ENCODE data around the gene C1orf159.

DNA sequence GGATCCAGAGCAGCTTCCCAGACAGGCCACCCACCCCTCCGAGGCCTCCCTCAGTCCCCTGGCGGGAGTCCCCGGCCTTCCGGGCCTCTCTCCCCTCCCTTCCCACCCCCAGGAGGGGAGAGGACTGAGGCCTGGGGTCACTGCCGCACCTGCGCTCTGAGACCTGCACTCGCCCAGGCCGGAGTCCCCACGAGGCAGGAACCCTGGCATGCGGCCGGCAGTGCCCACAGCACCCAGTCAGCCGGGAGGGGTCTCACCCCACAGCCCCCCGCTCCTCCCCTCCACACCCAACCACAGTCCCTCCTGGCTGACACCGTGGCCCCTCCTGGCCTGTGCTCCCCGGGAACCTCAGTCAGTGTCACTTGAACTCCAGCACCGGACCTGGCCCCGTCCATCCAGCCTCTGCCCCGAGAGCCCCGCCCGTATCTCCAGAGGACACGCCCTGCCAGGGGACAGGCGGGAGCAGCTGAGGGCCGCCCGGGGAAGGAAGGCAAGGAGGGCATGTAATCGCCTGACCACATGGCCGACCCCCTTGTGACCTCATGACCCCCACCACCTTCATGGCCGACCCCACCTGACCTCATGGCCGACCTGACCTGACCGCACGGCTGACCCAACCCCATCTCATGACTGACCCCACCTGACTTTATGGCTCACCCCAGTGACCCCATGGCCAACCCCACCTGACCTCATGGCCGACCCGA is 29.1 kb upstream of the C1orf159 start:
- TF ChIP-seq CREB1 (IDR thresholded peaks at IDR 0.05) (no peak), RFX5 (IDR thresholded peaks at IDR 0.05; ENCODE audit: borderline replicate concordance, low read depth, low read length) (no peak), RAD21 (IDR thresholded peaks at IDR 0.05 in 1 of 2, conservative IDR thresholded peaks at IDR 0.05 in 1 of 2; ENCODE audit: low read depth in 2 of 2, low read length in 2 of 2) (no peak)
- TF ChIP-seq, protein P1, sequence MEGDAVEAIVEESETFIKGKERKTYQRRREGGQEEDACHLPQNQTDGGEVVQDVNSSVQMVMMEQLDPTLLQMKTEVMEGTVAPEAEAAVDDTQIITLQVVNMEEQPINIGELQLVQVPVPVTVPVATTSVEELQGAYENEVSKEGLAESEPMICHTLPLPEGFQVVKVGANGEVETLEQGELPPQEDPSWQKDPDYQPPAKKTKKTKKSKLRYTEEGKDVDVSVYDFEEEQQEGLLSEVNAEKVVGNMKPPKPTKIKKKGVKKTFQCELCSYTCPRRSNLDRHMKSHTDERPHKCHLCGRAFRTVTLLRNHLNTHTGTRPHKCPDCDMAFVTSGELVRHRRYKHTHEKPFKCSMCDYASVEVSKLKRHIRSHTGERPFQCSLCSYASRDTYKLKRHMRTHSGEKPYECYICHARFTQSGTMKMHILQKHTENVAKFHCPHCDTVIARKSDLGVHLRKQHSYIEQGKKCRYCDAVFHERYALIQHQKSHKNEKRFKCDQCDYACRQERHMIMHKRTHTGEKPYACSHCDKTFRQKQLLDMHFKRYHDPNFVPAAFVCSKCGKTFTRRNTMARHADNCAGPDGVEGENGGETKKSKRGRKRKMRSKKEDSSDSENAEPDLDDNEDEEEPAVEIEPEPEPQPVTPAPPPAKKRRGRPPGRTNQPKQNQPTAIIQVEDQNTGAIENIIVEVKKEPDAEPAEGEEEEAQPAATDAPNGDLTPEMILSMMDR (IDR thresholded peaks at IDR 0.05; ENCODE audit: control extremely low read depth in 1 of 3, insufficient read depth in 1 of 3, low read depth in 1 of 3, low read length in 3 of 3) = no peak
- TF ChIP-seq, protein P2, sequence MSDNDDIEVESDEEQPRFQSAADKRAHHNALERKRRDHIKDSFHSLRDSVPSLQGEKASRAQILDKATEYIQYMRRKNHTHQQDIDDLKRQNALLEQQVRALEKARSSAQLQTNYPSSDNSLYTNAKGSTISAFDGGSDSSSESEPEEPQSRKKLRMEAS (IDR thresholded peaks at IDR 0.05) = no peak

Measured in H1 (cell line).